ENCODE measurements around the gene SAPCD2.

GRCh38 chr9:137066096-137066861 is 4.1 kb downstream of the SAPCD2 start:
- TF ChIP-seq CTCF (IDR thresholded peaks at IDR 0.05) (no peak), POLR2A (IDR thresholded peaks at IDR 0.05) (no peak)

All from suprapubic skin (tissue), 3 donors.